Prostate gland (tissue), 2 donors: ENCODE measurements around the gene SRSF5. TPM values are rescaled to one million over a fixed set of nuclear protein-coding genes. Genes with fewer than 3 reads are reported as not detected.
A peak's percentile ranks its signal among the peaks of the same experiment; 100 is the strongest.

ENCODE experiments used
- DNase-seq: peaks from one replicate; pipeline ENCODE4 v3.0.0-alpha.2; 2019; ENCODE audit warnings: low spot score
- H3K27ac ChIP-seq, 2 donors: fragments of 200-600 bp; sonication (generic); 2 replicates each; pipeline ENCODE4 v1.5.1; 2017 to 2019
- H3K27me3 ChIP-seq: fragments of 200-600 bp; sonication (generic); replicated peaks from 2 replicates; pipeline ENCODE4 v1.5.1; 2019; ENCODE audit not compliant: insufficient read depth
- H3K36me3 ChIP-seq, 2 donors: fragments of 200-600 bp; sonication (generic); 1 replicate in 1 of 2; 2 replicates in 1 of 2; pipeline versions ENCODE4 v1.5.1 to v1.8.1; 2017 to 2019
- H3K4me1 ChIP-seq: fragments of 200-600 bp; sonication (generic); replicated peaks from 2 replicates; pipeline ENCODE4 v1.5.1; 2019
- H3K4me3 ChIP-seq, 2 donors: fragments of 200-600 bp; sonication (generic); 2 replicates each; pipeline ENCODE4 v1.5.1; 2017 to 2019
- H3K9me3 ChIP-seq: fragments of 200-600 bp; sonication (generic); 2 replicates; pipeline ENCODE4 v1.5.1; 2017
- CTCF ChIP-seq, 4 experiments: fragments of 200-600 bp in 2 of 4; fragments of 450-650 bp in 2 of 4; sonication (generic) in 2 of 4; IDR thresholded peaks; 1 replicate in 3 of 4; 2 replicates in 1 of 4; pipeline ENCODE4 v1.5.1; 2016 to 2019; ENCODE audit warnings: antibody characterized with exemption in 4 of 4, mild to moderate bottlenecking in 2 of 4, moderate library complexity in 2 of 4
- POLR2A ChIP-seq: fragments of 450-650 bp; IDR thresholded peaks from one replicate; pipeline ENCODE4 v1.6.1; 2016; ENCODE audit warnings: antibody characterized with exemption, mild to moderate bottlenecking
- POLR2AphosphoS5 ChIP-seq: sonication (generic); formaldehyde crosslinking; IDR thresholded peaks from one replicate; pipeline ENCODE4 v1.6.1; 2017; ENCODE audit warnings: antibody characterized with exemption
- WGBS: methylation state at CpG from one replicate; pipeline ENCODE4 v1.1.5; 2018; 5-methylcytosine and 5-hydroxymethylcytosine counted together
- intact Hi-C: fragments of 100-400 bp; cut with DNase I; formaldehyde crosslinking; loops from one replicate; pipeline ENCODE4 v1.14.2; 2022
- total RNA-seq, 2 donors: library from RNA; depleted of rRNA; stranded (reverse); fragments of >200 nt; gene quantifications; one replicate each; pipeline ENCODE4 v1.1.0, GENCODE V29; 2016

The SRSF5 gene
- total RNA-seq, 2 donors from 2014 or later = 206 to 338 TPM

DNA sequence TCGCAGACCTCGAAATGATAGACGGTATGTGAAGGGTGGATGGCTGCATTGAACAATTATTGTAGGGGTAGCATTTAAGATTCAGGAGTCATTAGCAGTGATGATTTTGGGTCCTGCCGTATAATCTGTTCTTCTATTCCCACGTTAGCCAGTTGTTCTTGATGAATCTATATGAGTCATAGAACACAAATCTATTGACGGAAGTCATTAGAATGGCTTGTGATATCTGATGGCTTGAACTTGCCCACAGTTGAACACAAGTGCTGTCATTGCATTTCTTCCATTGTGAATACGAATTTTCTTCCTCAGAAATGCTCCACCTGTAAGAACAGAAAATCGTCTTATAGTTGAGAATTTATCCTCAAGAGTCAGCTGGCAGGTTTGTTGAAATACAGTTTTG is 1.9 kb downstream of the SRSF5 start:
- Histone ChIP-seq H3K9me3 (no peaks in the 10 kb centered on the region), H3K4me1 (no peaks in the 10 kb centered on the region), H3K4me3 (peak overlapping the region in 1 of 2 donors; percentile 80), H3K27me3 (no peaks in the 10 kb centered on the region), H3K36me3 (peaks cover 0 to 16% of the 10 kb centered on the region in 2 donors), H3K27ac (no peak overlapping the region)
- intact Hi-C loops = no loop called here
- WGBS = 72% methylated on average over 8 of the region's 8 CpGs
- TF ChIP-seq POLR2A = no peak
- TF ChIP-seq CTCF (IDR thresholded peaks at IDR 0.05) = no peak
- no peak for TF ChIP-seq POLR2AphosphoS5
- no peak for DNase-seq

DNA sequence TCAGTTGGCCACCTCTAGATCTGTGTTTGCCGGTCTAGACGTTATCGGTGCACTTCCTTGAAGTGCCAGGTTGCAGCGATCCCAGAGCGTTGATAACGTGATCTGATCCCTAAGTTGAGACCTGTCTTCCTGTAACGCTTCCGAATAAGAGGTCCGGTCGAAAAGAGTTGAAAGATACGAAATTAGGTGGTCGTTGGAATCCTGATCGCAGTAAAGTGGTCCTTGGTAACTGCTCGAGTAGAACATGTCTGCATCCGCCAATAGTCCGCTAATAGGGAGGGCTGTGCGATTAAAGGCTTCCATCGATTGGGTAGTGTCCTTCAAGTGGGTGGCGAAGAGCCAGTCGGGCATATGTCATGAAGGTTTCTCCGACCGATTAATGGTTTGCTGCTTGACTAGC is 2.7 kb downstream of the SRSF5 start:
- Histone ChIP-seq H3K4me1 (no peaks in the 10 kb centered on the region), H3K36me3 (peaks cover 0 to 16% of the 10 kb centered on the region in 2 donors), H3K27me3 (no peaks in the 10 kb centered on the region), H3K27ac (no peak overlapping the region), H3K4me3 (peak overlapping the region in 1 of 2 donors; percentile 80), H3K9me3 (no peaks in the 10 kb centered on the region)
- 90% methylated on average over 22 of the region's 22 CpGs for WGBS
- intact Hi-C loops = no loop called here
- no peak for DNase-seq
- TF ChIP-seq POLR2AphosphoS5 (no peak), CTCF (IDR thresholded peaks at IDR 0.05) (no peak), POLR2A (no peak)

GRCh38 chr14:69770559-69770958 is 3.6 kb downstream of the SRSF5 start:
- no peaks in the 10 kb centered on the region for H3K27me3 ChIP-seq
- intact Hi-C loops = no loop called here
- H3K36me3 ChIP-seq = peaks cover 0 to 16% of the 10 kb centered on the region in 2 donors
- WGBS = 85% methylated on average over 3 of the region's 3 CpGs
- no peak for TF ChIP-seq POLR2AphosphoS5
- TF ChIP-seq CTCF (IDR thresholded peaks at IDR 0.05) = no peak
- TF ChIP-seq POLR2A = no peak
- no peak overlapping the region for H3K27ac ChIP-seq
- no peak overlapping the region for H3K4me3 ChIP-seq
- H3K4me1 ChIP-seq = no peaks in the 10 kb centered on the region
- no peaks in the 10 kb centered on the region for H3K9me3 ChIP-seq
- no peak for DNase-seq

DNA sequence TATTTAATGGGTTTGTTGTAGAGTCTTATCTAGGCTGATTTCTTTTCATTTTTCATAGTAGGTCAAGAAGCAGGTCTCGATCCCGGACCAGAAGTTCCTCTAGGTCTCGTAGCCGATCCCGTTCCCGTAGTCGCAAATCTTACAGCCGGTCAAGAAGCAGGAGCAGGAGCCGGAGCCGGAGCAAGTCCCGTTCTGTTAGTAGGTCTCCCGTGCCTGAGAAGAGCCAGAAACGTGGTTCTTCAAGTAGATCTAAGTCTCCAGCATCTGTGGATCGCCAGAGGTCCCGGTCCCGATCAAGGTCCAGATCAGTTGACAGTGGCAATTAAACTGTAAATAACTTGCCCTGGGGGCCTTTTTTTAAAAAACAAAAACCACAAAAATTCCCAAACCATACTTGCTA is 4.2 kb downstream of the SRSF5 start:
- Histone ChIP-seq H3K36me3 (peaks cover 0 to 16% of the 10 kb centered on the region in 2 donors), H3K4me3 (no peak overlapping the region), H3K27me3 (no peaks in the 10 kb centered on the region), H3K27ac (no peak overlapping the region), H3K4me1 (no peaks in the 10 kb centered on the region), H3K9me3 (no peaks in the 10 kb centered on the region)
- no peak for DNase-seq
- intact Hi-C loops = no loop called here
- no peak for TF ChIP-seq CTCF (IDR thresholded peaks at IDR 0.05)
- TF ChIP-seq POLR2AphosphoS5 = no peak
- TF ChIP-seq POLR2A = no peak
- 91% methylated on average over 16 of the region's 16 CpGs for WGBS

DNA sequence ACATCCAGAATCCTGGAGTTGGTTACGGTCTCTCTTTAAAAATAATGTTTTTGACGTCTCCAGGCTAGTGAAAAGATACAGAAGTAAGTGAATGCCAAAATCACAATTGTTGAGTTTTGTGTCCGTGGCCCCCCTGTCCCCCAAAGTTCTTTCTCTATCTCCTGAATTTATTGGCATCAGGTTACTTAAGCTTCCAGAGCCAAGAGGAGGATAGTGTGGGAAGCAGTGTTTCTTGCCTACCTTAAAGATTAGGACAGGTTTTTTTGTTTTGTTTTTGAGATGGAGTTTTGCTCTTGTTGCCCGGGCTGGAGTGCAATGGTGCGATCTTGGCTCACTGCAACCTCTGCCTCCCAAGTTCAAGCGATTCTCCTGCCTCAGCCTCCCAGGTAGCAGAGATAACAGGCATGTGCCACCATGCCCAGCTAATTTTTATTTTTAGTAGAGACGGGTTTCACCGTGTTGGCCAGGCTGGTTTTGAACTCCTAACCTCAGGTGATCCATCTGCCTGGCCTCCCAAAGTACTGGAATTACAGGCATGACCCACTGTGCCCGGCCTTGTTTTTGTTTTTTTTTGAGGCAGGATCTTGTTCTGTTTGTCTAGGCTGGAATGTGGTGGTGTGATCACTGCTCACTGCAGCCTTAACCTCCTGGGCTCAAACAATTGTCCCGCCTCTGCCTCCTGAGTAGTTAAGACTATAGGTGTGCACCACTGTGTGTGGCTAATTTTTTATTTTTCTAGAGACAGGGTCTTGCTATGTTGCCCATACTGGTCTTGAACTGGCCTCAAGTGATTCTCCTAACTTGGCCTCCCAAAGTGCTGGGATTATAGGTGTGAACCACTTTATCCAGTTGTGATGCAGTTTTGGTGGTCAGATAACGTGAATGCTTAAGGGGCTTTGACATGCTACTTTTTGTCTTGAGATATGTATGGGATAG is 5.4 kb downstream of the SRSF5 start:
- Histone ChIP-seq H3K9me3 (no peaks in the 10 kb centered on the region), H3K36me3 (peaks cover 0 to 16% of the 10 kb centered on the region in 2 donors)
- intact Hi-C loops = no loop called here

More for the DNA sequence above, 5.4 kb downstream of the SRSF5 start:
- H3K27ac ChIP-seq = no peak overlapping the region
- 88% methylated on average over 11 of the region's 11 CpGs for WGBS
- no peak for DNase-seq
- H3K4me3 ChIP-seq = no peak overlapping the region
- TF ChIP-seq CTCF (IDR thresholded peaks at IDR 0.05) (no peak), POLR2AphosphoS5 (no peak), POLR2A (no peak)
- no peaks in the 10 kb centered on the region for H3K4me1 ChIP-seq
- H3K27me3 ChIP-seq = no peaks in the 10 kb centered on the region
